K562 (cell line): ENCODE data around the gene ZBTB16. TPM values are rescaled to one million over a fixed set of nuclear protein-coding genes. Genes with fewer than 3 reads are reported as not detected.

Source experiments
- ATAC-seq: fragments of 200-7000 bp; cut with Tn5 transposase; 3 replicates; pipeline ENCODE4 v1.9.1; 2020; ENCODE audit warnings: moderate library complexity
- BruUV-seq: library from RNA; stranded (reverse); fragments of 400-500 nt; replicated peaks from 2 replicates; lab custom pipeline; 2021; lab: Mats Ljungman, UMichigan
- CTCF ChIA-PET: fragments of 300-600 bp; formaldehyde crosslinking; extraction: SDS; loops from one replicate; lab custom pipeline; 2021; ENCODE audit warnings: low intra/inter-chr PET ratio; lab: Yijun Ruan, JAX
- POLR2A ChIA-PET: fragments of 300-600, 350-650 bp; sonication (Branson Sonifier 250); formaldehyde crosslinking; extraction: SDS; loops from one replicate; lab custom pipeline; 2021; ENCODE audit warnings: antibody characterized with exemption, inconsistent platforms; lab: Yijun Ruan, JAX
- DNase-seq, 4 experiments: peaks; one replicate each; pipeline versions ENCODE4 v3.0.0 to v3.0.0-alpha.2; 2011 to 2018; ENCODE audit warnings: low spot score in 3 of 4, mixed read lengths in 3 of 4; ENCODE audit errors: extremely low read depth in 1 of 4
- FAIRE-seq: peaks from 2 replicates; lab custom pipeline; 2011; peaks lifted over from hg19 to GRCh38; lab: Jason Lieb, UNC
- H2AFZ ChIP-seq: 2 replicates; pipeline ENCODE4 v1.6.0; 2011; ENCODE audit warnings: low read depth, low read length, control low read depth, inconsistent platforms
- H3K27ac ChIP-seq: fragments of 200-600 bp; 3 replicates; pipeline ENCODE4 v1.8.0; 2011; ENCODE audit warnings: low read depth, mild to moderate bottlenecking, control low read depth, inconsistent platforms, low read length, moderate library complexity, mixed read lengths; ENCODE audit errors: extremely low read depth
- H3K27me3 ChIP-seq, 2 experiments: fragments of 300-600 bp in 1 of 2; 2 replicates in 1 of 2; 3 replicates in 1 of 2; pipeline versions ENCODE4 v1.6.0 to v1.8.0; 2011; ENCODE audit warnings: inconsistent platforms in 2 of 2, low read length in 2 of 2, mild to moderate bottlenecking in 1 of 2, mixed read lengths in 1 of 2, moderate library complexity in 1 of 2; ENCODE audit not compliant: control insufficient read depth in 2 of 2, insufficient read depth in 2 of 2
- H3K36me3 ChIP-seq: fragments of 300-600 bp; 3 replicates; pipeline ENCODE4 v1.8.0; 2011; ENCODE audit warnings: mild to moderate bottlenecking, low read length, inconsistent platforms; ENCODE audit not compliant: control insufficient read depth, insufficient read depth
- H3K4me1 ChIP-seq, 2 experiments: fragments of 200-600 bp in 1 of 2; replicated peaks in 1 of 2; 2 replicates in 1 of 2; 3 replicates in 1 of 2; pipeline versions ENCODE4 v1.5.1 to v1.8.0; 2011; ENCODE audit warnings: inconsistent platforms in 2 of 2, low read length in 2 of 2, mild to moderate bottlenecking in 1 of 2, mixed read lengths in 1 of 2, moderate library complexity in 1 of 2; ENCODE audit not compliant: control insufficient read depth in 2 of 2, insufficient read depth in 2 of 2
- H3K4me2 ChIP-seq: 2 replicates; pipeline ENCODE4 v1.6.1; 2011; ENCODE audit warnings: low read length, control low read depth, inconsistent platforms, mixed read lengths; ENCODE audit not compliant: insufficient read depth
- H3K4me3 ChIP-seq: fragments of 200-600 bp; sonication (generic), shearing (Covaris generic); 2 replicates; pipeline ENCODE4 v1.5.1; 2016; ENCODE audit warnings: control low read depth, inconsistent platforms
- H3K79me2 ChIP-seq: fragments of 200-600 bp; 3 replicates; pipeline ENCODE4 v1.8.0; 2011; ENCODE audit warnings: low read length, inconsistent platforms; ENCODE audit not compliant: control insufficient read depth, insufficient read depth
- H3K9ac ChIP-seq, 2 experiments: 2 replicates each; pipeline versions ENCODE4 v1.6.0 to v1.6.1; 2011; ENCODE audit warnings: low read depth in 2 of 2, low read length in 2 of 2, control low read depth in 1 of 2, inconsistent platforms in 1 of 2, mild to moderate bottlenecking in 1 of 2, mixed read lengths in 1 of 2; ENCODE audit not compliant: insufficient read depth in 1 of 2
- H3K9me1 ChIP-seq: one replicate; pipeline ENCODE4 v1.6.0; 2011; ENCODE audit warnings: inconsistent platforms, mild to moderate bottlenecking, low read length, moderate library complexity; ENCODE audit not compliant: control insufficient read depth, insufficient read depth
- H3K9me3 ChIP-seq: replicated peaks from 2 replicates; pipeline ENCODE4 v1.5.1; 2011; ENCODE audit warnings: low read depth, low read length, inconsistent platforms; ENCODE audit not compliant: control insufficient read depth, insufficient read depth
- H4K20me1 ChIP-seq: replicated peaks from 2 replicates; pipeline ENCODE4 v1.6.1; 2011; ENCODE audit warnings: low read length, inconsistent platforms, mixed read lengths; ENCODE audit not compliant: control insufficient read depth, insufficient read depth
- CTBP1 ChIP-seq: fragments of 450-650 bp; IDR thresholded peaks from 2 replicates; pipeline ENCODE4 v1.6.1; 2016; ENCODE audit warnings: borderline replicate concordance
- FOXA3 ChIP-seq, 2 experiments: fragments of 450-650 bp in 1 of 2; sonication (generic) in 1 of 2; formaldehyde crosslinking; IDR thresholded peaks in 1 of 2; conservative IDR thresholded peaks in 1 of 2; 2 replicates each; pipeline versions ENCODE4 v1.4.0 to v1.8.0; 2020 to 2022; ENCODE audit warnings: mild to moderate bottlenecking in 2 of 2, missing genetic modification reagents in 1 of 2
- GABPA ChIP-seq: fragments of 200-800 bp; sonication (Bioruptor generic); conservative IDR thresholded peaks from 2 replicates; pipeline ENCODE4 v1.6.1; 2016; ENCODE audit warnings: low read depth, missing genetic modification characterization, missing compliant biosample characterization
- HES1 ChIP-seq: fragments of 450-650 bp; IDR thresholded peaks from 2 replicates; pipeline ENCODE4 v1.6.1; 2016; ENCODE audit warnings: low read depth, mild to moderate bottlenecking, moderate library complexity
- L3MBTL2 ChIP-seq: fragments of 450-650 bp; IDR thresholded peaks from 2 replicates; pipeline ENCODE4 v1.6.1; 2016; ENCODE audit warnings: mild to moderate bottlenecking, moderate library complexity
- ZFX ChIP-seq: sonication (generic); formaldehyde crosslinking; IDR thresholded peaks from 2 replicates; pipeline ENCODE4 v1.8.0; 2022; ENCODE audit warnings: mild to moderate bottlenecking, missing genetic modification reagents, moderate library complexity
- ZNF316 ChIP-seq: fragments of 450-650 bp; IDR thresholded peaks from 2 replicates; pipeline ENCODE4 v1.6.1; 2016
- WGBS: fragments of 100-300 bp; shearing (Covaris generic); methylation state at CpG from one replicate; pipeline ENCODE4 v1.1.6; 2016; ENCODE audit warnings: low coverage, mixed read lengths; ENCODE audit not compliant: insufficient coverage; ENCODE audit errors: missing lambda C conversion rate; 5-methylcytosine and 5-hydroxymethylcytosine counted together
- in situ Hi-C: fragments of 300-500 bp; cut with MboI; formaldehyde crosslinking; loops from 4 replicates; pipeline ENCODE4 v1.15.0; 2018; ENCODE audit warnings: inconsistent platforms, mixed read lengths
- intact Hi-C: fragments of 100-400 bp; cut with micrococcal nuclease; formaldehyde crosslinking; loops from 2 replicates; pipeline ENCODE4 v1.14.2; 2022
- polyA plus RNA-seq, 8 experiments: library from polyadenylated mRNA; depleted of rRNA in 4 of 8; stranded (reverse) in 5 of 8; unstranded in 3 of 8; fragments of >200 nt; fragmentation: Nextera tagmentation in 2 of 8; fragmentation: Illumina TruSeq in 1 of 8; extraction: Ambion mirVana in 2 of 8; extraction: Trizol in 1 of 8; gene quantifications; 2 replicates each; pipeline versions ENCODE4 v1.2.1 to v1.2.3, GENCODE V29; 2011 to 2014; ENCODE audit warnings: inconsistent platforms in 1 of 8, missing spikeins in 1 of 8
- total RNA-seq, 7 experiments: library from RNA; depleted of rRNA in 6 of 7; stranded (reverse); fragments of >200 nt in 6 of 7; fragmentation: Illumina TruSeq in 2 of 7; extraction: Trizol in 2 of 7; gene quantifications; 2 replicates each; pipeline versions ENCODE4 v1.2.1 to v1.2.3, GENCODE V29; 2011 to 2021; ENCODE audit warnings: low replicate concordance in 1 of 7
- TF ChIP-seq, protein P1 (sequence below), 2 experiments: IDR thresholded peaks; 2 replicates each; pipeline ENCODE4 v1.6.1; 2011; ENCODE audit warnings: borderline replicate concordance in 1 of 2, control low read depth in 1 of 2, low read depth in 1 of 2, low read length in 1 of 2, mild to moderate bottlenecking in 1 of 2, mixed read lengths in 1 of 2, moderate library complexity in 1 of 2; ENCODE audit not compliant: insufficient read depth in 1 of 2, insufficient read length in 1 of 2, poor library complexity in 1 of 2, severe bottlenecking in 1 of 2; ENCODE audit errors: extremely low read depth in 1 of 2

ZBTB16 gene
- total and polyA plus RNA-seq, 9 of the 15 experiments (the other 6 are each of a cell fraction or from before 2014, with no cell fraction given) = 0.06 to 0.40 (median 0.24) TPM; not detected in 4

GRCh38 chr11:114182471-114183043, 123.0 kb downstream of the ZBTB16 start:
- Histone ChIP-seq H3K9me3 (no peaks in the 10 kb centered on the region), H3K4me1 (peaks cover 7 to 15% of the 10 kb centered on the region in 2 experiments), H3K9me1 (no peaks in the 10 kb centered on the region), H2AFZ (peak overlapping the region; percentile 63; the same call in 1 of the 2 replicates), H3K27ac (no peak overlapping the region), H3K36me3 (no peaks in the 10 kb centered on the region), H3K27me3 (peaks cover 3 to 28% of the 10 kb centered on the region in 2 experiments; a peak in 2 of 5 replicates), H3K4me3 (no peak overlapping the region), H3K9ac (peak overlapping the region in 1 of 2 experiments; percentile 37; a peak in 1 of 4 replicates), H3K79me2 (no peaks in the 10 kb centered on the region), H4K20me1 (no peaks in the 10 kb centered on the region), H3K4me2 (no peak overlapping the region)
- 72% methylated on average over 11 of the region's 11 CpGs for WGBS
- BruUV-seq = no TSS peak
- FAIRE-seq = no peak
- in situ Hi-C loops = no loop called here
- ATAC-seq = no peak
- POLR2A ChIA-PET = interaction anchor here (0.7 to 2.9 kb wide), 5 partner anchors 8 to 15 kb away, joined by 3 to 14 read pairs (median 4); no protein-coding TSS in a partner anchor
- CTCF ChIA-PET = no interaction called here
- intact Hi-C loops = no loop called here
- DNase-seq = no peak
- TF ChIP-seq ZFX (CRISPR knock-in tag) = no peak
- TF ChIP-seq ZNF316 = peak; percentile 48
- no peak for TF ChIP-seq HES1

DNA sequence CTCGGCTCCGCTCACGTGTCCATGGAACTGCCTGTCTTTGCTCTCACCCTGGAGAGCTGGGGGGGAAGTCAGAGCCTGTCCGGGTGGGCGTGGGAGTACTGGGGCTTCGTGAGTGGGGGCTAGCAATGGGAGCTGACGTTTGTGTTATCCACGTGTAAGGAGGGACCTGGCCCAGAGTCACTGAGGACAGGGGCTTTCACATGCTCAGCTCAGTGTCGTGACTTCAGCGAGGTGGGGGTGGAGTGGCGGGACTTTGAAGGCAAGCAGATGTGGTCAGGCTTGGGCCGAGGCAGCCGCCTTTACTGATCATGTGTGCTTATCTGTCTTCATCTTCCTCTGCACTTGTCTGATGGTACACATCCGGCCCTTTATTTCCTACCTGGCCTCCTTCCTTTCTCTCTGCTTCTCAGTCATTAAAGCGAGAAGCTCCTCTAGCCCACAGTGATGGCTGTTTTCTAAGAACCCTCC, 123.6 kb downstream of the ZBTB16 start:
- CTCF ChIA-PET = no interaction called here
- in situ Hi-C loops (no loop called here), intact Hi-C loops (no loop called here)
- Histone ChIP-seq H3K9me1 (no peaks in the 10 kb centered on the region), H3K4me2 (0 out of 2 replicates have a peak overlapping the region, but pooled peaks have one; percentile 5), H3K27me3 (peaks cover 3 to 28% of the 10 kb centered on the region in 2 experiments; a peak in 2 of 5 replicates), H3K4me1 (peaks cover 7 to 15% of the 10 kb centered on the region in 2 experiments), H3K9ac (peak overlapping the region in 1 of 2 experiments; percentile 37; a peak in 1 of 4 replicates), H4K20me1 (no peaks in the 10 kb centered on the region), H3K36me3 (no peaks in the 10 kb centered on the region), H3K27ac (no peak overlapping the region), H2AFZ (peak overlapping the region; percentile 63), H3K9me3 (no peaks in the 10 kb centered on the region), H3K4me3 (no peak overlapping the region), H3K79me2 (no peaks in the 10 kb centered on the region)
- DNase-seq (peak in 3 of 4 experiments; percentile 27 to 33 (median 29)), FAIRE-seq (no peak), ATAC-seq (peak; percentile 46)
- BruUV-seq = no TSS peak
- 28% methylated on average over 14 of the region's 15 CpGs for WGBS
- POLR2A ChIA-PET = interaction anchor here (1.4 to 2.9 kb wide), 3 partner anchors 9 to 12 kb away, joined by 4 to 14 read pairs (median 6); no protein-coding TSS in a partner anchor
- TF ChIP-seq, protein P1, sequence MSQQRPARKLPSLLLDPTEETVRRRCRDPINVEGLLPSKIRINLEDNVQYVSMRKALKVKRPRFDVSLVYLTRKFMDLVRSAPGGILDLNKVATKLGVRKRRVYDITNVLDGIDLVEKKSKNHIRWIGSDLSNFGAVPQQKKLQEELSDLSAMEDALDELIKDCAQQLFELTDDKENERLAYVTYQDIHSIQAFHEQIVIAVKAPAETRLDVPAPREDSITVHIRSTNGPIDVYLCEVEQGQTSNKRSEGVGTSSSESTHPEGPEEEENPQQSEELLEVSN (IDR thresholded peaks at IDR 0.05; ENCODE audit: borderline replicate concordance in 1 of 2, extremely low read depth in 1 of 2, insufficient read depth in 1 of 2, insufficient read length in 1 of 2, low read depth in 1 of 2, low read length in 1 of 2, poor library complexity in 1 of 2, severe bottlenecking in 1 of 2) = peak; percentile 49 to 66
- 0 out of 2 replicates have a peak, but pooled peaks have one; percentile 25 for TF ChIP-seq GABPA (tag)
- 0 out of 4 replicates have a peak, but pooled peaks of 1 of the 2 experiments have one; percentile 16 for TF ChIP-seq FOXA3 (CRISPR knock-in tag; conservative IDR thresholded peaks at IDR 0.05 in 1 of 2, IDR thresholded peaks at IDR 0.05 in 1 of 2)
- peak; percentile 58 for TF ChIP-seq L3MBTL2
- peak; percentile 39; the same call in 1 of the 2 replicates for TF ChIP-seq CTBP1
